PC-9 (cell line): ENCODE measurements around the gene PCDHGA1. TPM values are rescaled to one million over a fixed set of nuclear protein-coding genes. Genes with fewer than 3 reads are reported as not detected.

Experiments
- BruUV-seq: library from RNA; stranded (reverse); fragments of 400-500 nt; replicated peaks from 2 replicates; lab custom pipeline; 2021; lab: Mats Ljungman, UMichigan
- CTCF ChIA-PET: fragments of 300-600 bp; sonication (Branson Sonifier 250); formaldehyde crosslinking; loops from one replicate; lab custom pipeline; 2022; ENCODE audit warnings: antibody characterized with exemption; lab: Charles Lee
- POLR2A ChIA-PET: fragments of 300-600 bp; sonication (Branson Sonifier 250); formaldehyde crosslinking; loops from one replicate; lab custom pipeline; 2022; ENCODE audit warnings: antibody characterized with exemption; ENCODE audit not compliant: unreplicated experiment; lab: Charles Lee
- DNase-seq, 2 experiments: peaks; one replicate each; pipeline versions ENCODE4 v3.0.0 to v3.0.0-alpha.2; 2015 to 2022; ENCODE audit warnings: mixed read lengths in 1 of 2
- H2AFZ ChIP-seq: fragments of 200-600 bp; sonication (generic); 2 replicates; pipeline ENCODE4 v1.8.1; 2017; ENCODE audit warnings: antibody characterized with exemption
- H3F3A ChIP-seq: fragments of 200-600 bp; sonication (generic); 2 replicates; pipeline ENCODE4 v1.8.1; 2017; ENCODE audit warnings: antibody characterized with exemption, mild to moderate bottlenecking, low read depth; ENCODE audit not compliant: insufficient read depth
- H3K27ac ChIP-seq: fragments of 200-600 bp; sonication (generic); 2 replicates; pipeline ENCODE4 v1.6.1; 2016; ENCODE audit warnings: mixed run types
- H3K27me3 ChIP-seq: fragments of 200-600 bp; sonication (generic); 2 replicates; pipeline ENCODE4 v1.6.1; 2016; ENCODE audit warnings: low read depth, mixed run types; ENCODE audit not compliant: insufficient read depth
- H3K36me3 ChIP-seq: fragments of 200-600 bp; sonication (generic); 2 replicates; pipeline ENCODE4 v1.6.1; 2016; ENCODE audit warnings: low read depth, mixed run types
- H3K4me1 ChIP-seq: fragments of 200-600 bp; sonication (generic); replicated peaks from 2 replicates; pipeline ENCODE4 v1.6.1; 2016; ENCODE audit warnings: mixed run types; ENCODE audit not compliant: insufficient read depth
- H3K4me2 ChIP-seq: fragments of 200-600 bp; sonication (generic); 2 replicates; pipeline ENCODE4 v1.6.1; 2017; ENCODE audit warnings: mixed run types
- H3K4me3 ChIP-seq: fragments of 200-600 bp; sonication (generic); 2 replicates; pipeline ENCODE4 v1.6.1; 2016; ENCODE audit warnings: mixed run types
- H3K79me2 ChIP-seq: fragments of 200-600 bp; sonication (generic); 2 replicates; pipeline ENCODE4 v1.6.1; 2017; ENCODE audit warnings: low read depth, mixed run types
- H3K9me2 ChIP-seq: fragments of 200-600 bp; sonication (generic); 2 replicates; pipeline ENCODE4 v1.8.1; 2017; ENCODE audit warnings: mild to moderate bottlenecking; ENCODE audit not compliant: insufficient read depth
- H3K9me3 ChIP-seq: fragments of 200-600 bp; sonication (generic); 2 replicates; pipeline ENCODE4 v1.8.1; 2016; ENCODE audit warnings: low read depth; ENCODE audit not compliant: insufficient read depth
- H4K20me1 ChIP-seq: fragments of 200-600 bp; sonication (generic); 2 replicates; pipeline ENCODE4 v1.8.1; 2017; ENCODE audit not compliant: insufficient read depth
- CTCF ChIP-seq: fragments of 200-600 bp; sonication (generic); conservative IDR thresholded peaks from 2 replicates; pipeline ENCODE4 v1.6.1; 2017; ENCODE audit warnings: mixed run types, antibody characterized with exemption, mild to moderate bottlenecking, moderate library complexity
- EZH2 ChIP-seq: fragments of 200-600 bp; sonication (generic); IDR thresholded peaks from 2 replicates; pipeline ENCODE4 v1.8.0; 2017; ENCODE audit warnings: antibody characterized with exemption, low read depth
- intact Hi-C: fragments of 100-400 bp; cut with micrococcal nuclease; formaldehyde crosslinking; loops from one replicate; pipeline ENCODE4 v1.10.0; 2022; ENCODE audit not compliant: unreplicated experiment
- total RNA-seq: library from RNA; stranded (reverse); gene quantifications from 2 replicates; pipeline ENCODE4 v1.2.3, GENCODE V29; 2021

Gene PCDHGA1
- total RNA-seq, 1 experiment from 2014 or later = 0.07 TPM

GRCh38 chr5:141517312-141517711, 187.0 kb downstream of the PCDHGA1 start:
- Histone ChIP-seq H3K36me3 (peaks cover 26% of the 10 kb centered on the region; the same call in 1 of the 2 replicates), H4K20me1 (no peaks in the 10 kb centered on the region), H3K9me3 (no peaks in the 10 kb centered on the region; the same call in 1 of the 2 replicates), H2AFZ (no peak overlapping the region), H3K27me3 (no peaks in the 10 kb centered on the region), H3K4me3 (no peak overlapping the region), H3K4me1 (peaks cover 36% of the 10 kb centered on the region), H3K9me2 (no peaks in the 10 kb centered on the region), H3K4me2 (no peak overlapping the region), H3K27ac (no peak overlapping the region), H3F3A (peaks cover 45% of the 10 kb centered on the region), H3K79me2 (no peaks in the 10 kb centered on the region)
- DNase-seq = no peak
- TF ChIP-seq EZH2 (no peak), CTCF (no peak)
- BruUV-seq = no TSS peak
- POLR2A ChIA-PET = no interaction called here
- CTCF ChIA-PET = interaction anchor here (0.7 kb wide), 2 partner anchors 296 to 442 kb away, joined by 3 to 20 read pairs; no protein-coding TSS in a partner anchor
- intact Hi-C loops = no loop called here

GRCh38 chr5:141517880-141518617, 187.7 kb downstream of the PCDHGA1 start:
- Histone ChIP-seq H4K20me1 (no peaks in the 10 kb centered on the region), H3K9me3 (no peaks in the 10 kb centered on the region; the same call in 1 of the 2 replicates), H3K4me2 (no peak overlapping the region), H3K36me3 (peaks cover 26% of the 10 kb centered on the region; the same call in 1 of the 2 replicates), H3K4me1 (peaks cover 43% of the 10 kb centered on the region), H3K4me3 (no peak overlapping the region), H3K27me3 (no peaks in the 10 kb centered on the region), H3K79me2 (no peaks in the 10 kb centered on the region), H2AFZ (no peak overlapping the region), H3K27ac (no peak overlapping the region), H3K9me2 (no peaks in the 10 kb centered on the region), H3F3A (peaks cover 52% of the 10 kb centered on the region)
- no TSS peak for BruUV-seq
- no peak for DNase-seq
- intact Hi-C loops = no loop called here
- ChIA-PET CTCF (interaction anchor here (0.6 to 0.7 kb wide), 2 partner anchors 74 to 297 kb away, joined by 3 read pairs; no protein-coding TSS in a partner anchor), POLR2A (interaction anchor here (0.6 kb wide), 2 partner anchors 15 to 134 kb away, joined by 3 to 10 read pairs; no protein-coding TSS in a partner anchor)
- TF ChIP-seq CTCF (no peak), EZH2 (no peak)

- intact Hi-C loops = no loop called here
- H3K27ac ChIP-seq = no peak overlapping the region
- no peak overlapping the region for H2AFZ ChIP-seq
- TF ChIP-seq CTCF = no peak
- no peak for TF ChIP-seq EZH2
- H3K79me2 ChIP-seq = no peaks in the 10 kb centered on the region
- BruUV-seq = no TSS peak
- no peak overlapping the region for H3K4me2 ChIP-seq
- DNase-seq = no peak
- H3K4me1 ChIP-seq = peaks cover 46% of the 10 kb centered on the region
- H3K4me3 ChIP-seq = no peak overlapping the region
- H3K27me3 ChIP-seq = no peaks in the 10 kb centered on the region
- H3K9me3 ChIP-seq = no peaks in the 10 kb centered on the region; the same call in 1 of the 2 replicates
- no peaks in the 10 kb centered on the region for H4K20me1 ChIP-seq
- ChIA-PET POLR2A (interaction anchor here (0.6 kb wide), 1 partner anchor 135 kb away, joined by 3 read pairs; no protein-coding TSS in a partner anchor), CTCF (no interaction called here)
- peaks cover 56% of the 10 kb centered on the region for H3F3A ChIP-seq
- H3K36me3 ChIP-seq = peaks cover 26% of the 10 kb centered on the region; the same call in 1 of the 2 replicates
- no peaks in the 10 kb centered on the region for H3K9me2 ChIP-seq
Measured at GRCh38 chr5:141518618-141519015, 188.3 kb downstream of the PCDHGA1 start.
